ENCODE data around the gene PPM1H.
"Not testable (repeated sequence)": the region's sequence is repeated elsewhere in the genome, so short reads cannot be mapped to it uniquely, and the experiment has no call there.

PPM1H gene

GRCh38 chr12:62908674-62909073 is 26.3 kb downstream of the PPM1H start:
- DNase-seq (ENCODE audit: low read depth in 2 of 2): no peak

GRCh38 chr12:62907561-62907960 is 27.4 kb downstream of the PPM1H start:
- DNase-seq (ENCODE audit: low read depth in 2 of 2): no peak

GRCh38 chr12:62907078-62907477 is 27.9 kb downstream of the PPM1H start:
- DNase-seq (ENCODE audit: low read depth in 2 of 2): no peak

DNA sequence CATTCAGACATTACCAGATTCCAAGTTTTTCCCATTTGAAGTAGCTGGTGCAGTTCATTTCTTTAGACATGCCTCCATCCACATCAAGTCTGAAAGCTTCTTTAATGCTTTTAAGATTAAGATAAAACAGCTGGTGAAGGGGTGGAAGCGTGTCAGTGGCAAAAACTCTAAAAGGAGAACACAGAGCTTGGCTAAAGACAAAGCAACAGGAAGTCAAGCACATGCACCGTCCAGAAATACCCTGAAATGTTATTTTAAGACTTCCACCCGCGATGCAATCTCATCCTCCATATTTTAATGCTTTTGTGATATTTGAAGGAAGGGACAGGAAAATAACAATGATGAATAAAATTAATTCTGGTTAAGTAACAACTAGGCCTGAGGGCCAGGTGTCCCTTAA is 31.8 kb downstream of the PPM1H start:
- no peak for DNase-seq (ENCODE audit: low read depth in 2 of 2)

- no peak for DNase-seq (ENCODE audit: low read depth in 2 of 2)
Measured at GRCh38 chr12:62900686-62901272, 34.2 kb downstream of the PPM1H start.

- no peak for DNase-seq (ENCODE audit: low read depth in 2 of 2)
Measured at GRCh38 chr12:62899568-62900390, 35.2 kb downstream of the PPM1H start.

DNA sequence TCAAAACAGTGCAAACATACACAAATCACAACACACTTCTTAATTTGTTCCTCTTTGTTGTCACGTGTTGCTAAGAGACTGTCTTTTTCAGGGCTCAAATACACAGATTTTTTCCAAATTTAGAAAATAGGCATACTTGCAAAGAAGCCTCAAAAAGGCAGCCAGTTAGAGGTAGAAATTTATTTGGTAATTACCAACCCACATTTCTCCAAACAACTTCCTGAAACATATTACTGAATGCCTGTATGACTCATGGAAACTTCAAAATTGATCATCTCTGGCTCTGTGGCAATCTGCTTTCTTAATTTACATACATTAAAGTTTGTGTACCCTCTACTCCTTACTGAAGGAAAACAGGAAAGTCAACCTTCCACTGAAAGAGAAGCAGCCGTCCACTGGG is 36.4 kb downstream of the PPM1H start:
- DNase-seq (ENCODE audit: low read depth in 2 of 2): no peak

GRCh38 chr12:62895351-62895877 is 39.5 kb downstream of the PPM1H start:
- no peak for DNase-seq (ENCODE audit: low read depth in 2 of 2)

GRCh38 chr12:62893276-62893675 is 41.7 kb downstream of the PPM1H start:
- DNase-seq (ENCODE audit: low read depth in 2 of 2): no peak

DNA sequence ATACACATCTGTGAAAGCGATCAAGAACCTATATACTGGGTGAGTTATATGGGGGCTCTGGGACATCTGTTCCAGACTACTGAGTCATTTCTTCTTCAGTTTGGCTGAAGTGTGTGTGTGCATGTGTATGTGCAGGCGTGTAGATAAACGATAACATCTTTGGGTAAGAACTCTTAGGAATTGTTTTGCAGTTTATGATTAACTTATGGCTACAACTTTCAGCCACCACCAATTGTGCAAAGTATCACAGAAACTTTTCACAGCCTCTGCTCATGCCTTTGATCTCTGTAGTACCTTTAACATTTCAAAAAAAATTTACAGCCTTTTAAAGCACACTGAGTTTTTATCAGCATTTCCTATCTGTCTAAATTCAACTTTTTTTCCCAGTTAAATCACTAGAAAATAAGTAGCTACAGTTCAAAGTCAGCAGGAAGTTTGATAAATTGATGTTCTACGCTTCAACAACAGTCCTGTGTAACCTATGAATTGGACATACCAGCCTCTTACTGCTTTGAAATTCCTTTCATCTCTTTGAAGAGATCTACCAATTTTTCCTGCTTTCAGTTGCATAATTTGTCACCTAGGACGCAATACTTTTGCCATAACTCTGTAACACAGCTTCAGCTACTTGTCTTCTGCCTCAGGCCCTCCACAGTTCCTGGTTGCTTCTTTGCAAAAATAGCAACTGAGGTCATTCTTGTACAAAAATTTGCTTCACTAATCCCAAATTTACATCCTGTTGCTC is 43.0 kb downstream of the PPM1H start:
- no peak for DNase-seq (ENCODE audit: low read depth in 2 of 2)

DNA sequence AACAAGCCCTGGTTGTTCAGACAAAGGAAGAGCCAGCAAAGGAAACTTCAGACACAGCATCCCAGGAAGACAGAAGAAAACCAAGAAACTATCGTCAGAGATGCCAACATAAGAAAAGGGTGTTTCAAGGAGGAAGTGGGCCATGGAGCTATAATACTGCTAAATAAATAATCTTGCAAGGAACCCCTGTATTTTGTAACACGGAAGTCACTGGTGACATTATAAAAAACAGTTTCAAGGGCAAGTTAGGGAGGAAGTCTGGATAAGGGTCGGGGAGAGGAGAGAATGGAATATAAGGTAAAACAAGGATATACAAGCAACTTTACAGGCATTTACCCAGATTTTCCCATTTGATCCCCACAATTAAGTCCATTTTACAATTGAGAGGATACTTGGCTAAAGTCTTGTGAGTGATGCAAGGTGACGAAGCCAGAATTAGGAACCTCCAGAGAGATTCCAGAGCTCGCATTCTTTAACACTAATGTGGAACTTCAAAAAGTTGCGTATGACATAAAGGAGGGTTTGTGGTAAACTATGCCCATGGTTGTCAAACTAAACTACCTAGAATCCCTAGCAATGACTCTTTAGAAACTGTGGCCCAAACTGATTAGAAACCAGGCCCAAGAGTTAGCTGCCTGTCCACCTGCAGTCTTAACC is 46.4 kb downstream of the PPM1H start:
- DNase-seq (ENCODE audit: low read depth in 2 of 2): no peak

DNA sequence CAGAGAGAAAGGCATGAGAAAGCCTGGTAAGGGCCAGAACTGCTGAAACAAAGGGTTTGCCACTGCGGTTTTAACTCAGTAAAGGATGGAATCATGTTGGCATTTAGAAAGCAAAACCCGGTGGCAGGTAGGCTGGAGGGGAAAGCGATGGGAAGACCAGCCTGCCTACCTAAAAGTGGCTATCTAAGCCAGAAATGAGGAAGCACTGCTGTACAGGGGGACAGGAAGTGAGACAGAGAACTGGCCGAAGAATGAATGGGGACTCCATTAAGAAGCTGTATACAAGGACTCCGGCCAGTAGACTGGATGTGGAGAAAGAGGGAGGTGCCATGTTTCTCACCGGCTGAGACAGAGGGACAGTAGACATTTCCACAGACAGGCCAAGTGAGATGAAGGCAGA is 48.2 kb downstream of the PPM1H start:
- DNase-seq (ENCODE audit: low read depth in 2 of 2): no peak

DNA sequence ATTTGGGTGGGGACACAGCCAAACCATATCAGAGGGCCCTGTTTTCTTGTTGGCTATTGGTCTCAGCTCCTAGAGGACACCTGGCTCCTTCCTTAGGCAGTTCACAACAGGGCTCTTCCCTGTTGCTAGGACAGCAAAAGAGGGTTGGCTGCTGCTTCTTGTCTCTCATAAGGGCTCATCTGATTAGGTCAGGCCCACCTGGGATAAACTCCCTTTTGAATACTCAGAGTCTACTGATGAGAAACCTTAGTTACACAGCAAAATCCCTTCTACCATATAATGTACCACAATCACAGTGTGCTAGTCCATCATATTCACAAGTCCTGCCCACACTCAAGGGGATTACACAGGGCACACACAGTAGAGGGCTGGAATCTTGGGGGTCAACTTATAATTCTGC is 49.7 kb downstream of the PPM1H start:
- no peak for DNase-seq (ENCODE audit: low read depth in 2 of 2)

- not testable (repeated sequence) for DNase-seq (ENCODE audit: low read depth in 2 of 2)
Measured at GRCh38 chr12:62884832-62885231, 50.1 kb downstream of the PPM1H start.

- no peak for DNase-seq (ENCODE audit: low read depth in 2 of 2)
Measured at GRCh38 chr12:62882696-62883095, 52.3 kb downstream of the PPM1H start.

DNA sequence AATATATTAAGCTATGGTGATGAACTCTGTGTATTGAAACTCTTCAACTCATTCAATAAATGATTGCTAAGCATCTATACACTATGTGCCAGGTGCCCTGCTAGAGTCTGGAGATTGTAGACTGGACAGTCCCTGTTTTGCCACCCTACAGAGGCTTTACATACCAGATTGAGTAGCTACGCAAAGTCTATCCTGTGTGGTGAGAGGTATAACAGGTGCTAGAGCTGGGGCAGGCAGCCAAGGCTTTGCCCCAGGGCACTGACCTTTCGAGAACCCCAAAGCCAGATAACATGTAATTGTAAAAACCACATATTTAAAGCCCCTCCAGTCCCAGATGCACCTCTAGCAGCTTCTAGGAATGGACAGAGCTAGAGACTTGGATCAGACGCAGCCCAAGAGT is 52.8 kb downstream of the PPM1H start:
- no peak for DNase-seq (ENCODE audit: low read depth in 2 of 2)

DNA sequence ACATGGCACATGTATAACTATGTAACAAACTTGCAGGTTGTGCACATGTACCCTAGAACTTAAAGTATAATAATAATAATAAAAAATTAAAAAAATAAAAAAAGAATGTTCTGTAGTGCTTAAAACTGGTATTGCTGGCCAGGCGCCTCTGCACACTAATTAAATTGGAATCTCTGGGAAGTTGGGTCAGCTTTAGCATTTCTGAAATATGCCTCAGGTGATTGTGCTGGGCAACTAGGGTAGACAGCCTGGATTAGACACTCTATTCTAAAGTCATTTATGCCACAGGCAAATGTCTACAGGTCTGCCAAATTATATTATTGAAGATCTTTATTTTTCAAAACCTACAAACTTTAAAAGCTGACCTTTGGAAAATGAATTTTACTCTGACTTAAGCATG is 55.3 kb downstream of the PPM1H start:
- no peak for DNase-seq (ENCODE audit: low read depth in 2 of 2)

DNA sequence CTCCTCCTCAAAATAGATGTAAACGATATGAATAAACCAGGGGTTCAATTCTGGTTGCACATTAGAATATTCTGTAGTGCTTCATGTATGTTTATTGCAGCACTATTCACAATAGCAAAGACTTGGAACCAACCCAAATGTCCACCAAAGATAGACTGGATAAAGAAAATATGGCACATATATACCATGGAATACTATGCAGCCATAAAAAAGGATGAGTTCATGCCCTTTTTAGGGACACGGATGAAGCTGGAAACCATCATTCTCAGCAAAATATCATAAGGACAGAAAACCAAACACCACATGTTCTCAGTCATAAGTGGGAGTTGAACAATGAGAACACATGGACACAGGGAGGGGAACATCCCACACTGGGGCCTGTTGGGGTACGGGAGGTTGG is 55.7 kb downstream of the PPM1H start:
- not testable (repeated sequence) for DNase-seq (ENCODE audit: low read depth in 2 of 2)

DNA sequence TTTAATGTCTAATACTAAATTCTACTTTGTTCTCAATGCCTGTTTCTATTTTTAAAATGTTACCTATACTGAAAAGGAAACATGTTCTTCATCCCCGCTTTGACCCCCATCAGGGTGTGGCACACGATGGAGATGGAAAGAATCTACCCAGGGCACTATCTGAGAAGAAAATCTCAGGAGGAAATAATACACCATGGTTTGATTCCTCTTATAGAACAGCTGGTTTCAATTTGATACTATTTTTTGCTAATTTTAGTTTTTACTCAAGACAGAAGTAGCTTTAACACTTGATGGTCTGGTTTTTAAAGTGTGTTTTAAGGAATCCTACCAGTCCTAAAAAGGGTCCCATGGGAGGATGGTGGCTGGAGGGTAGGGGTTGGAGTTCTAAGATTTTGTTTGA is 56.7 kb downstream of the PPM1H start:
- DNase-seq (ENCODE audit: low read depth in 2 of 2): no peak

- DNase-seq (ENCODE audit: low read depth in 2 of 2): no peak
Measured at GRCh38 chr12:62876938-62877548, 57.9 kb downstream of the PPM1H start.

- no peak for DNase-seq (ENCODE audit: low read depth in 2 of 2)
Measured at GRCh38 chr12:62873826-62874448, 61.0 kb downstream of the PPM1H start.
